Adrenal gland (tissue), 12 donors: ENCODE measurements around the gene HIP1R. TPM values are rescaled to one million over a fixed set of nuclear protein-coding genes. Genes with fewer than 3 reads are reported as not detected.
A peak's percentile ranks its signal among the peaks of the same experiment; 100 is the strongest.

Source experiments
- DNase-seq, 7 donors: peaks; one replicate each; pipeline ENCODE4 v3.0.0-alpha.2; 2019 to 2020
- H3K27ac ChIP-seq, 5 donors: fragments of 200-600 bp; sonication (generic) in 4 of 5; 1 replicate in 3 of 5; 2 replicates in 2 of 5; pipeline versions ENCODE4 v1.5.1 to v1.8.0; 2016 to 2020; ENCODE audit warnings: mild to moderate bottlenecking in 1 of 5
- H3K27me3 ChIP-seq: fragments of 200-600 bp; 2 replicates; pipeline ENCODE4 v1.8.0; 2021
- H3K36me3 ChIP-seq, 2 donors: fragments of 200-600 bp; replicated peaks in 1 of 2; 1 replicate in 1 of 2; 2 replicates in 1 of 2; pipeline versions ENCODE4 v1.5.1 to v1.8.0; 2018 to 2022
- H3K4me1 ChIP-seq, 2 donors: fragments of 200-600 bp; replicated peaks in 1 of 2; 1 replicate in 1 of 2; 2 replicates in 1 of 2; pipeline versions ENCODE4 v1.5.1 to v1.8.0; 2018 to 2021
- H3K4me3 ChIP-seq, 4 donors: fragments of 200-600 bp; sonication (generic) in 3 of 4; one replicate each; pipeline ENCODE4 v1.5.1; 2016 to 2018
- H3K9me3 ChIP-seq, 3 donors: fragments of 200-600 bp; sonication (generic) in 1 of 3; replicated peaks in 1 of 3; 1 replicate in 2 of 3; 2 replicates in 1 of 3; pipeline versions ENCODE4 v1.5.1 to v1.8.0; 2016 to 2021
- POLR2A ChIP-seq, 2 donors: fragments of 450-650 bp; IDR thresholded peaks; one replicate each; pipeline ENCODE4 v1.6.1; 2017; ENCODE audit warnings: antibody characterized with exemption in 2 of 2, mild to moderate bottlenecking in 2 of 2, moderate library complexity in 1 of 2
- WGBS, 4 donors: extraction: QIAGEN DNeasy Blood & Tissue Kit in 2 of 4; methylation state at CpG; one replicate each; pipeline versions ENCODE4 v1.1.5 to v1.1.7; 2013 to 2017; 5-methylcytosine and 5-hydroxymethylcytosine counted together
- intact Hi-C, 2 donors: fragments of 100-400 bp; cut with DNase I; formaldehyde crosslinking; loops; one replicate each; pipeline versions ENCODE4 v1.14.1 to v1.15.0; 2022 to 2023
- polyA plus RNA-seq, 3 donors: library from polyadenylated mRNA; stranded (reverse); fragments of 200-250 nt in 2 of 3; fragments of 350-450 nt in 1 of 3; fragmentation: Illumina TruSeq in 1 of 3; extraction: RNeasy Lipid Tissue Mini Kit (QIAGEN cat#74804) in 1 of 3; gene quantifications; one replicate each; pipeline ENCODE4 v1.2.3, GENCODE V29; 2013 to 2014
- total RNA-seq, 9 donors: library from RNA; depleted of rRNA in 4 of 9; stranded (reverse); fragments of >200 nt in 4 of 9; fragments of 120-200 nt in 1 of 9; fragmentation: NEBNext Ultra II Directional in 1 of 9; extraction: Animal tissue kit (Norgen Biotek cat#: 25700) in 1 of 9; gene quantifications; one replicate each; pipeline versions ENCODE4 v1.1.0 to v1.2.4, GENCODE V29; 2013 to 2023
- TF ChIP-seq, protein P1 (sequence below), 6 experiments: fragments of 450-650 bp in 4 of 6; fragments of 200-600 bp in 2 of 6; sonication (generic) in 1 of 6; IDR thresholded peaks; 1 replicate in 5 of 6; 2 replicates in 1 of 6; pipeline versions ENCODE4 v1.5.1 to v1.8.0; 2016 to 2021; ENCODE audit warnings: antibody characterized with exemption in 6 of 6, mild to moderate bottlenecking in 2 of 6, moderate library complexity in 1 of 6
- donor health status: healthy with polysubstance abuse.
- donor health status: Bipolar disorder and iron deficiency.
- donor health status: DM: yes; HTN: yes; CAD: no.
- donor health status: DM: no; HTN: no; CAD: no.
- donor health status: DM: no; HTN: no; CAD: no.
- donor health status: DM: yes; HTN: yes; CAD: no.

HIP1R gene
- total and polyA plus RNA-seq, 12 donors = 21.6 to 107 (median 41.3) TPM

DNA sequence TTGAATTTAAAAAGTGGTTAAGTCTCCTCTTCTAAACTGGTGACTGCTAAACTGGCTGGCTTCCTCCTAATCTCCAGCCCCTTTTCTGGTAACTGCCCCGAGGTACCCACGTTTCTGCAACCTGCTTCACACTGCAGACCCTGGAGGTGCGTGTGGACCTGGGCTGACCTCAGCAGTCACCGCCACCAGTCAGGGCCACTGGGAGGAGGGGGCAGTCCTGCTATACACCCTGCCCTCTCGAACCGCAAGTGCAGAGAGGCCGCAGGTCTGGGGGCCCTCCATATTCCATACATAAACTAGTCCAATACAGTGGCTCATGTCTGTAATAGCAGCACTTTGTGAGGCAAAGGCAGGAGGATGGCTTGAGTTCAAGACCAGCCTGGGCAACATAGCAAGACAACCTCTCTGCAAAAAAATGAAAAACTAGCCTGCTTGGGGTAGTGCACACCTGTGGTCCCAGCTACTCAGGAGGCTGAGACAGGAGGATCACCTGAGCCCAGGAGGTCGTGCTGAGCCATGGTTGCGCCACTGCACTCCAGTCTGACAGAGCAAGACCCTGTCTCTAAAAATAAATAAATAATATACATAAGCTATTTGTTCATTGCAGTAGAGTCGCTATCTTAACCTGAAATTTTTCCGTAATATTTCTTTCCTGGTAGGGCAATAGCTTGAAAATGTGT lies 35.0 kb downstream of the HIP1R start:
- Histone ChIP-seq H3K9me3 (no peaks in the 10 kb centered on the region), H3K27me3 (no peaks in the 10 kb centered on the region), H3K36me3 (peaks cover 0 to 44% of the 10 kb centered on the region in 2 donors), H3K27ac (peak overlapping the region; percentile 10 to 91 (median 83)), H3K4me3 (no peak overlapping the region), H3K4me1 (peaks cover 44 to 59% of the 10 kb centered on the region in 2 donors)
- intact Hi-C loops = no loop called here
- DNase-seq = peak in 1 of 7 donors; percentile 21
- 83 to 85% (median 84%) methylated on average over 9 to 11 of the region's 11 CpGs for WGBS, 4 donors
- TF ChIP-seq, protein P1, sequence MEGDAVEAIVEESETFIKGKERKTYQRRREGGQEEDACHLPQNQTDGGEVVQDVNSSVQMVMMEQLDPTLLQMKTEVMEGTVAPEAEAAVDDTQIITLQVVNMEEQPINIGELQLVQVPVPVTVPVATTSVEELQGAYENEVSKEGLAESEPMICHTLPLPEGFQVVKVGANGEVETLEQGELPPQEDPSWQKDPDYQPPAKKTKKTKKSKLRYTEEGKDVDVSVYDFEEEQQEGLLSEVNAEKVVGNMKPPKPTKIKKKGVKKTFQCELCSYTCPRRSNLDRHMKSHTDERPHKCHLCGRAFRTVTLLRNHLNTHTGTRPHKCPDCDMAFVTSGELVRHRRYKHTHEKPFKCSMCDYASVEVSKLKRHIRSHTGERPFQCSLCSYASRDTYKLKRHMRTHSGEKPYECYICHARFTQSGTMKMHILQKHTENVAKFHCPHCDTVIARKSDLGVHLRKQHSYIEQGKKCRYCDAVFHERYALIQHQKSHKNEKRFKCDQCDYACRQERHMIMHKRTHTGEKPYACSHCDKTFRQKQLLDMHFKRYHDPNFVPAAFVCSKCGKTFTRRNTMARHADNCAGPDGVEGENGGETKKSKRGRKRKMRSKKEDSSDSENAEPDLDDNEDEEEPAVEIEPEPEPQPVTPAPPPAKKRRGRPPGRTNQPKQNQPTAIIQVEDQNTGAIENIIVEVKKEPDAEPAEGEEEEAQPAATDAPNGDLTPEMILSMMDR (IDR thresholded peaks at IDR 0.05) = no peak
- no peak for TF ChIP-seq POLR2A (IDR thresholded peaks at IDR 0.05)

DNA sequence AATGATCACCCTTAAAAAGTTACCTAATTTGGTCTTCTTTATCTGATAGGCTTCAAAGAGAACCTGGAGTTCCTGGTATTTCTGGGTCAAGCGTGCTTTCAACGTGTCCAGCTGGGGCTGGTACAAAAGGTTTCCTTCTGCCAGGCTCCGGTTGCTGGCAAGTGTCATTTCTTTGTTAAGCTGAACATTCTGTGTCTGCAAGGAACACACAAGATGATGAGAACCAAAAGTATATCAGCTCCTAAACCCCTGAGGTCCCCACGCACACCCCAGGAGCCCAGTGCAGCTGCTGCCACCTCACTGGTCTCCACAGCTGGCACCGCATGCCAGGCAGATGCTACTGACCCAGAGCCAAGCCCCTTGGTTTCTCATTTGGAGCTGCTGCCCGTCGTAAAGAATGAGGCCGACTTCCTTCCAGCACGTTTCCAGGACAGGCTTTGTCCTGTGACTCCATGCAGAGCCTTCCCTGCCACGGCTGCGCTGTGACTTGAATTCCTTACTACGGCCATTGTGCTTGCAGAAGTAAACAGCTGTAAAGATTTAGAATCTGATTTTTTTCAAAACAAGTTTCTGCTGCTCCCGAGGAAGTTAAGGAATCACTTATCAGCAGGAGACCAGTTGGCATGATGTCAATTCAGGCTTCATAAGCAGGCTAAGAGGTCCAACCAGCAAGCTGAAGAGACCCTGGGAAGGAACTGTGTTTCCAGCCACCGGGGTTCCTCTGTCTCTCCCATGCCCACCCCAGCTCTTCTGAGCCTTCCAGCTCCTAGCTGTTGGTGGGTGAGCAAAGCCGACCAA lies 35.8 kb downstream of the HIP1R start:
- Histone ChIP-seq H3K36me3 (peaks cover 0 to 41% of the 10 kb centered on the region in 2 donors), H3K9me3 (no peaks in the 10 kb centered on the region), H3K27ac (peak overlapping the region; percentile 68 to 91 (median 83)), H3K4me3 (peak overlapping the region in 2 of 4 donors; percentile 3 to 6), H3K27me3 (no peaks in the 10 kb centered on the region), H3K4me1 (peaks cover 44 to 66% of the 10 kb centered on the region in 2 donors)
- WGBS, 4 donors = 12 to 21% (median 14%) methylated on average over 13 to 15 of the region's 15 CpGs
- peak in 6 of 7 donors; percentile 61 to 83 (median 70) for DNase-seq
- peak in 1 of 2 donors; percentile 63 for TF ChIP-seq POLR2A (IDR thresholded peaks at IDR 0.05)
- TF ChIP-seq, protein P1 (IDR thresholded peaks at IDR 0.05) = no peak
- intact Hi-C loops = no loop called here

DNA sequence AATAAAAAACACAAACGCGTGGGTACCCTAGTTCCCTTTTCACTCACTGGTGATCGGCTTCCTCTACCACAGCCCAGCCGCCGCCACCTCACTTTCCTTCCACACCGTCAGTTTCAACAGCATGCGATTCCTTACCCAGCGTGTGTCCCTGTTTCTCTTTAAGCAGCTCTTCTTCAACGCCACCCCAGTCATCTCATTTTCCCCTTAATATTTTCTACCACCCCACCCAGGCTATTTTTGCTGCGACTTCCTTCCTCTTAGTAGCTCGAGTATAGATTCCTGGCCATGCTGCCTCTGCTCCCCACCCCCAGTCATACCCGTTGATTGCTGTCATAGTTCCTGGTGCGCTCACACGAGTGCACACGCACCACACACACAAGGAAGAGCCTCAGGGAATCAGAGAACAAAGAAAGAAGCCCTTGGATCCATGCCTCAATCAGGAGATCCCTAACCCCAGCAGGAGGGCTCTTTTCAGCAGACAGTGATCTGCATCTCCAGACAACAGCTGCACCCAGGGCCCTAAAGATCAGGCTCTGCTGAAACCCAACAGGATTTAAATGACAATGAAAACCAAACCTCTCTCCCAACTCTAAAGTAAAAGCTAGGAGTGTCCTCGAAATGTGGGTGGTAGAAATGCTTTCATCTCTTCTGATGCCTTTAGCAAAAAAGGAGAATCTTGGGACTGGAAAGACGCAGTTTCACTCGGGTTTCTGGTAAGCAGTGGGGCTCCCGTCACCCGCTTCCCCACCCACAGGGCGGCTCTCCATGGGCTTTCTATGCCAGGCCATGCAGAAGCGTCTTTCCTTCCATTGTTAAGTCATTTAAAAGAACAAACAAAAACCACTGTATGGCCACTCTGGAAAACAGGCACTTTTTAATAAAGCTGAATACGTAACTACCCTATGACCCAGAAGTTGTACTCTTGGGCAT lies 36.9 kb downstream of the HIP1R start:
- 49 to 57% (median 54%) methylated on average over 23 of the region's 23 CpGs for WGBS, 4 donors
- Histone ChIP-seq H3K36me3 (peaks cover 0 to 31% of the 10 kb centered on the region in 2 donors), H3K4me3 (peak overlapping the region in 2 of 4 donors; percentile 3 to 6), H3K27me3 (no peaks in the 10 kb centered on the region), H3K4me1 (peaks cover 53 to 77% of the 10 kb centered on the region in 2 donors), H3K27ac (peak overlapping the region in 4 of 5 donors; percentile 68 to 91 (median 84)), H3K9me3 (no peaks in the 10 kb centered on the region)
- DNase-seq = peak in 5 of 7 donors; percentile 56 to 83 (median 68)
- TF ChIP-seq POLR2A (IDR thresholded peaks at IDR 0.05) = no peak
- TF ChIP-seq, protein P1 (IDR thresholded peaks at IDR 0.05) = no peak
- intact Hi-C loops = no loop called here
